Smooth muscle cell (in vitro differentiated cells): ENCODE results near the gene CLRN2. TPM values are rescaled to one million over a fixed set of nuclear protein-coding genes. Genes with fewer than 3 reads are reported as not detected.
"Not testable (repeated sequence)": the region's sequence is repeated elsewhere in the genome, so short reads cannot be mapped to it uniquely, and the experiment has no call there.

Source experiments
- DNase-seq: peaks from one replicate; lab custom pipeline; 2025; ENCODE audit not compliant: unreplicated experiment; lab: John Stamatoyannopoulos, UW
- H2AFZ ChIP-seq: fragments of 200-600 bp; sonication (generic); 2 replicates; pipeline ENCODE4 v1.6.0; 2016; ENCODE audit warnings: antibody characterized with exemption, low read depth, mild to moderate bottlenecking
- H3F3A ChIP-seq: fragments of 200-600 bp; sonication (generic); 2 replicates; pipeline ENCODE4 v1.6.0; 2017; ENCODE audit warnings: antibody characterized with exemption, low read depth
- H3K27ac ChIP-seq: fragments of 200-600 bp; sonication (generic); 2 replicates; pipeline ENCODE4 v1.5.1; 2016; ENCODE audit warnings: low read depth, mild to moderate bottlenecking
- H3K27me3 ChIP-seq: fragments of 200-600 bp; sonication (generic); 2 replicates; pipeline ENCODE4 v1.6.1; 2016; ENCODE audit warnings: low read depth, mild to moderate bottlenecking
- H3K36me3 ChIP-seq: fragments of 200-600 bp; sonication (generic); 2 replicates; pipeline ENCODE4 v1.5.1; 2016; ENCODE audit warnings: low read depth
- H3K4me1 ChIP-seq: fragments of 200-600 bp; sonication (generic); 2 replicates; pipeline ENCODE4 v1.5.1; 2016; ENCODE audit warnings: low read depth
- H3K4me2 ChIP-seq: fragments of 200-600 bp; sonication (generic); 2 replicates; pipeline ENCODE4 v1.6.0; 2016; ENCODE audit warnings: mild to moderate bottlenecking
- H3K4me3 ChIP-seq: fragments of 200-600 bp; sonication (generic); 2 replicates; pipeline ENCODE4 v1.5.1; 2016; ENCODE audit warnings: mild to moderate bottlenecking
- H3K79me2 ChIP-seq: fragments of 200-600 bp; sonication (generic); 2 replicates; pipeline ENCODE4 v1.6.0; 2016; ENCODE audit warnings: low read depth, mild to moderate bottlenecking
- H3K9ac ChIP-seq: fragments of 200-600 bp; sonication (generic); 2 replicates; pipeline ENCODE4 v1.6.0; 2016; ENCODE audit warnings: low read depth
- H3K9me3 ChIP-seq: fragments of 200-600 bp; sonication (generic); replicated peaks from 2 replicates; pipeline ENCODE4 v1.5.1; 2016; ENCODE audit warnings: low read depth
- H4K20me1 ChIP-seq: fragments of 200-600 bp; sonication (generic); 2 replicates; pipeline ENCODE4 v1.6.0; 2016; ENCODE audit warnings: low read depth
- WGBS: methylation state at CpG from one replicate; pipeline ENCODE4 v1.1.7; 2016; ENCODE audit warnings: low lambda C conversion rate; 5-methylcytosine and 5-hydroxymethylcytosine counted together
- polyA plus RNA-seq: library from polyadenylated mRNA; unstranded; fragments of >200 nt; fragmentation: Nextera tagmentation; extraction: Ambion mirVana; gene quantifications from 2 replicates; pipeline ENCODE4 v1.2.1, GENCODE V29; 2016
- total RNA-seq: library from RNA; depleted of rRNA; stranded (reverse); fragments of >200 nt; gene quantifications from 2 replicates; pipeline ENCODE4 v1.2.3, GENCODE V29; 2014
- TF ChIP-seq, protein P1 (sequence below): fragments of 200-600 bp; sonication (generic); IDR thresholded peaks from 2 replicates; pipeline ENCODE4 v1.5.1; 2017; ENCODE audit warnings: borderline replicate concordance, mild to moderate bottlenecking, antibody characterized with exemption; ENCODE audit not compliant: insufficient read depth, poor library complexity, severe bottlenecking

CLRN2 gene
- total and polyA plus RNA-seq, 2 experiments from 2014 or later = not detected

DNA sequence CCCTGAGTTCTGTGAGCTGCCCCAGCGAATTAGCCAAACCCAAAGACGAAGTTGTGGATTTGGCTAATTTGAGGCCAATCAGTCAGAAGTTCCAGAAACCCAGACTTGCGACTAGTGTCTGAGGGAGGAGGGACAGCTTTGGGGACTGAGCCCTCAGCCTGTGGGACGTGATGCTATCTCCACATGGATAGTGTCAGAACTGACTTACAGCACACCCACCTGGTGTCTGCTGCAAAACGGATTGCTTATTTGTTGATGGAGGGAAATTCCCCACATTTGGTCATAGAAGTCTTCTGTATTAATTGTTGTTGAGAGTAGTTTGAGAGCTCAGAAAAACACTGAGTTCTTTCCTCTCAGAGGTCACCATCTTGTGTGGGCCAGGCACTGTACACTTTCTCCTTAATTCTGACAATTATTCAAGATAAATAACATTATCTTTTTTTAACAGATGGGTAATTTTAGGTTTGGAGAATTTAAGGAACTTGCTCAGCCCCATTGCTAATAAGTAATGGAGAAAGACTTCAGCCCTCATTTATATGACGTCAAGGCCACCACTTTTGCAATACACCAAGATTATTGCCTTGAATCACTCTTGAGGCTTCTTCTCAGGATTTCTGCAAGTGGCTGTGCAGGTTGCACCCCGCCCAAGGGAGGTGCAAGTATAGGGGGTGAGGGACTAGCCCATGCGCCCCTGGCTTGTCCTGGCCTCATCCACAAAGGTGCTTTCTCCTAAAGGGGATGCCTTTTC, 16.7 kb downstream of the CLRN2 start:
- no peaks in the 10 kb centered on the region for H3K36me3 ChIP-seq
- no peak for DNase-seq
- no peak overlapping the region for H3K4me3 ChIP-seq
- H3K9me3 ChIP-seq = no peaks in the 10 kb centered on the region
- 73% methylated on average over 8 of the region's 8 CpGs for WGBS
- H3K27me3 ChIP-seq = peaks cover 4% of the 10 kb centered on the region
- no peaks in the 10 kb centered on the region for H3F3A ChIP-seq
- H3K9ac ChIP-seq = no peak overlapping the region
- H3K4me1 ChIP-seq = no peaks in the 10 kb centered on the region
- no peak overlapping the region for H2AFZ ChIP-seq
- H3K79me2 ChIP-seq = no peaks in the 10 kb centered on the region
- H3K4me2 ChIP-seq = no peak overlapping the region
- TF ChIP-seq, protein P1, sequence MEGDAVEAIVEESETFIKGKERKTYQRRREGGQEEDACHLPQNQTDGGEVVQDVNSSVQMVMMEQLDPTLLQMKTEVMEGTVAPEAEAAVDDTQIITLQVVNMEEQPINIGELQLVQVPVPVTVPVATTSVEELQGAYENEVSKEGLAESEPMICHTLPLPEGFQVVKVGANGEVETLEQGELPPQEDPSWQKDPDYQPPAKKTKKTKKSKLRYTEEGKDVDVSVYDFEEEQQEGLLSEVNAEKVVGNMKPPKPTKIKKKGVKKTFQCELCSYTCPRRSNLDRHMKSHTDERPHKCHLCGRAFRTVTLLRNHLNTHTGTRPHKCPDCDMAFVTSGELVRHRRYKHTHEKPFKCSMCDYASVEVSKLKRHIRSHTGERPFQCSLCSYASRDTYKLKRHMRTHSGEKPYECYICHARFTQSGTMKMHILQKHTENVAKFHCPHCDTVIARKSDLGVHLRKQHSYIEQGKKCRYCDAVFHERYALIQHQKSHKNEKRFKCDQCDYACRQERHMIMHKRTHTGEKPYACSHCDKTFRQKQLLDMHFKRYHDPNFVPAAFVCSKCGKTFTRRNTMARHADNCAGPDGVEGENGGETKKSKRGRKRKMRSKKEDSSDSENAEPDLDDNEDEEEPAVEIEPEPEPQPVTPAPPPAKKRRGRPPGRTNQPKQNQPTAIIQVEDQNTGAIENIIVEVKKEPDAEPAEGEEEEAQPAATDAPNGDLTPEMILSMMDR = no peak
- H3K27ac ChIP-seq = no peak overlapping the region
- H4K20me1 ChIP-seq = no peaks in the 10 kb centered on the region

DNA sequence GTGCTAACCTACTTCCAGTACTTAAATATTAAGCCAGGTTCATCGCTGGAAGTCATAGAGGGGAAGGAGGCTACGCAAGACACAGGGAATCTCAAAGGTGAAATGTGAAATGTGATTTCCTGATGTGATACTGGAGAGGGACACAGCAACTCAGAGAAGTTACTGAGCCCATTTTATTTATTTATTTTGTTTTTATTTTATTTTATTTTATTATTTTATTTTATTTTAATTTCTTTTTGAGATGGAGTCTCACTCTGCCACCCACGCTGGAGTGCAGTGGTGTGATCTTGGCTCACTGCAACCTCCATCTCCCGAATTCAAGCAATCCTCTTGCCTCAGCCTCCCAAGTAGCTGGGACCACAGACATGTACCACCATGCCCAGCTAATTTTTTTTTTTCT, 19.7 kb downstream of the CLRN2 start:
- Histone ChIP-seq H4K20me1 (no peaks in the 10 kb centered on the region), H3K27me3 (no peaks in the 10 kb centered on the region), H3K36me3 (no peaks in the 10 kb centered on the region), H3K4me1 (no peaks in the 10 kb centered on the region), H3K27ac (no peak overlapping the region), H3K9ac (no peak overlapping the region), H3K79me2 (no peaks in the 10 kb centered on the region), H3K9me3 (no peaks in the 10 kb centered on the region), H3F3A (no peaks in the 10 kb centered on the region), H2AFZ (no peak overlapping the region), H3K4me3 (no peak overlapping the region), H3K4me2 (no peak overlapping the region)
- DNase-seq = no peak
- 91% methylated on average over 4 of the region's 4 CpGs for WGBS
- TF ChIP-seq, protein P1 = no peak

DNA sequence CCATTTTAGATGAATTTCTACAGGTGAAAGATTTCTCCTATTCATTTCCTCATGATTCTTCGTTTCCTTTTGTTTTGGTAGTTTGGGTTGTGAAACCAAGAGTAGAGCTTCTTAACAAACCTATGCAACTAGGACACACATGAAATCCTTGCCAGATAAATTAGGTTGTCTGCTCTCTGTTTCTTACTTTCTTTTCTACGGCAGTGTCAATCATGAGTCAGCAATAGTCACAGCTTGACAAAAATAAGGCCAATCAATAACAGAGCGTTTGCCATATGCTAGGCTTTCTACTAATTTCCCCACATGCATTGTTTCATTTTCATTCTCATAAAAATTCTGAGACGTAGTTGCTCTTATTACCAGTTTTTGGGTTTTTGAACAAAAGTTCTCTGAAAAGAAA, 20.3 kb downstream of the CLRN2 start:
- H2AFZ ChIP-seq = no peak overlapping the region
- no peaks in the 10 kb centered on the region for H3K79me2 ChIP-seq
- no peaks in the 10 kb centered on the region for H4K20me1 ChIP-seq
- no peaks in the 10 kb centered on the region for H3K4me1 ChIP-seq
- no peaks in the 10 kb centered on the region for H3K36me3 ChIP-seq
- 93% methylated on average over 4 of the region's 4 CpGs for WGBS
- no peaks in the 10 kb centered on the region for H3K27me3 ChIP-seq
- H3K4me2 ChIP-seq = no peak overlapping the region
- no peaks in the 10 kb centered on the region for H3F3A ChIP-seq
- no peak overlapping the region for H3K27ac ChIP-seq
- no peaks in the 10 kb centered on the region for H3K9me3 ChIP-seq
- TF ChIP-seq, protein P1 = no peak
- H3K4me3 ChIP-seq = no peak overlapping the region
- no peak for DNase-seq
- no peak overlapping the region for H3K9ac ChIP-seq

DNA sequence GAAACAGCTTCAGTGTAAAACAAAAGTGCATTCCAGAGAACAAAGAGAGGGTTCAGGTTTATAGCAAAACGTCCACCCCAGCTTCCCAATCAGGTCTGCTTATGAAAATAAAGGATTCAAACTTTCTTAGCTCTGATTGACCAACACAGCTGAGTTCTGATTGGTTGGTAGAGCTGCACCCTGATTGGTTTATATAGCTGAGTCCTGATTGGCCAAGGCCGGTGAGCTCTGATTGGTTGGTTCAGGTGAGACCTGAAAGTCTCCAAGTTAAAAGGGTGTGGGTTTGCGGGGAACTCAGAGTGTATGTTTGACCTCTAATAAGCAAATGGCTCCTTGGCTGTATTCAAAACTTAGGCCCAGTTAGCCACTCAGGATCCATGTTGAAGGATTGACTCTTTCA, 20.9 kb downstream of the CLRN2 start:
- no peaks in the 10 kb centered on the region for H3K27me3 ChIP-seq
- H3F3A ChIP-seq = no peaks in the 10 kb centered on the region
- H3K9me3 ChIP-seq = no peaks in the 10 kb centered on the region
- no peak overlapping the region for H2AFZ ChIP-seq
- H3K9ac ChIP-seq = no peak overlapping the region
- no peaks in the 10 kb centered on the region for H3K4me1 ChIP-seq
- no peaks in the 10 kb centered on the region for H3K79me2 ChIP-seq
- no peak overlapping the region for H3K27ac ChIP-seq
- TF ChIP-seq, protein P1 = no peak
- H3K4me3 ChIP-seq = no peak overlapping the region
- 94% methylated on average over 3 of the region's 3 CpGs for WGBS
- DNase-seq = no peak
- no peak overlapping the region for H3K4me2 ChIP-seq
- no peaks in the 10 kb centered on the region for H3K36me3 ChIP-seq
- no peaks in the 10 kb centered on the region for H4K20me1 ChIP-seq

DNA sequence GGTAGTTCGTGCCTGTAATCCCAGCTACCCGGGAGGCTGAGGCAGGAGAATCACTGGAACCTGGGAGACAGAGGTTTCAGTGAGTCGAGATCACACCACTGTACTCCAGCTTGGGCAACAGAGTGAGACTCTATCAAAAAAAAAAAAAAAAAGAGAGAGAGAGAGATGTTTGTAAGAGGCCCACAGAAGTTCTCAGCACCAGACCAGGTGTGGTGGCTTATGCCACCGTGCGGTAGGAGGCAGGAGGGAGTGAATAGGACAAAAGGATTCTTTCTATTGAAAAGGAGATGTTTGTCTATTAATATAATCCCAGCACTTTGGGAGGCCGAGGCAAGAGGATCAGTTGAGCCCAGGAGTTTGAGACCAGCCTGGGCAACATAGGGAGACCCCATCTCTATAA, 22.1 kb downstream of the CLRN2 start:
- H3K9me3 ChIP-seq, H3K4me1 ChIP-seq, DNase-seq, H3K4me2 ChIP-seq, H3F3A ChIP-seq, H3K27ac ChIP-seq, H3K27me3 ChIP-seq, H3K79me2 ChIP-seq, H3K9ac ChIP-seq, H3K36me3 ChIP-seq, H4K20me1 ChIP-seq, H3K4me3 ChIP-seq, H2AFZ ChIP-seq: not testable (repeated sequence)
- 91% methylated on average over 6 of the region's 6 CpGs for WGBS
